DMS153 (cell line): Measurements from ENCODE around the gene RIF1.

Experiments
- DNase-seq: peaks from one replicate; lab custom pipeline; 2025; lab: John Stamatoyannopoulos, UW

The RIF1 gene

GRCh38 chr2:151518802-151519201 is 109.1 kb downstream of the RIF1 start:
- DNase-seq: no peak

- DNase-seq: no peak
Measured at GRCh38 chr2:151520976-151521375, 111.3 kb downstream of the RIF1 start.

DNA sequence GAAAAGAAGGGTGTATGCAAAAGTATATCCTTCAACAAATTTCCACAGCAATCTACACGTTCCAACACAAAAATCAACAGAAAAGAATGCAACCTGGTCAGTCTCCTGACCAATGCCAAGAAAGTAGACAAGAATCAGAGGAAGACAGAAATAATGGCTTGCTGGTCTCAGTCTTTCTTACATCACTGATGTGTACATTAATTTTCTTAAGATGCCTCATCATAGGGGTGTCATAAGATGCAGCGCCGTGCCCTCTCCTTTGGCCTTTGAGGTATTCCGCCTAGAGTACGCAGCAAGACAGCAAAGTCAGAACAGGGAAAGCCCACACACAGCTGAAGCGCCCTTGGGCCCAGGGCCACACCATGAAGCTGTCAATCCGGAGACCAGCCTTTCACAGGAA is 112.9 kb downstream of the RIF1 start:
- DNase-seq: no peak

DNA sequence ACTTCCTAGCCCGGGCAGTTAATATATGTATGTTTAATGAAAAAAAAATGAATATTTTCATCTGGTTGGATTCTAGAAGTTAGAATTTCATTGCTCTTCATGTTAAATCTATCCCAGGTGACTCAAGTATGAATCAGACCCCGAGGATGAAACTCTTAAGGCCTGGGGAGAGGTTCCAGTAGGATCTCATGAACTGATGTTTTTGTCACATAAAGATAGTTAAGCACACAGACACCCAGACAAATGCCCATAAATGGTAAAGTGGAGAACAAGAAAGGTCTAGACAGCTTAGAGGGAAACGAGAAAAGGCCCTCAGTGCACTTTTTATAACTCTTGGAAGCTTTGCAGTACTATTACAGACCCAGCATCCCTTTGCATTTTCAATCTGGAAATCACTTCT is 114.1 kb downstream of the RIF1 start:
- DNase-seq: no peak

GRCh38 chr2:151525821-151526373 is 116.2 kb downstream of the RIF1 start:
- no peak for DNase-seq

DNA sequence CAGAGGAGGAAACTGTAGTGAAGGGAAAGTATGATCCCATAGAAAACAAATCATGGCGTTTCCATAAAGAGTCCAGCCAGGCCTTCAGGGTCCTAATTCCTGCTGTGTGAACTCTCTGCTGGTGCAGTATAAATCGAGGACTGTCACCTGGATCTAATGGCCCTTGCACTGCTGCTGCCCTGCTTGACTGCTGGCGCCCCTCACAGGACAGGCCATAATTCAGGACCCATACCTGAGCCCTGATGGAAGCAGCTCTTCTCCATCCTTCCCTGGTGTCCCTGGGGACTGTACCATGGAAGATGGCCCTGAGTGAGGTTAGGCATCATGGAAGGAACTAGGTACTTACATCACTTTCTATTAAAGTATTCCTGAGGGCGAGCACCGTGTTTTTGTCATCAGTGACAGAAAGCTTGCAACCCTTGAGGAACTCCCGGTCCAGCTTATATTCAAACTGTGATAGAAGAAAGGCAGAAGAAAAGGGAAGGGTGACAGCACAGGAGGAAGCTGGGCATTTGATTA is 116.9 kb downstream of the RIF1 start:
- DNase-seq: no peak
